Brain microvascular endothelial cell (primary cell): ENCODE measurements around the gene GDE1.
A peak's percentile ranks its signal among the peaks of the same experiment; 100 is the strongest.
"Not testable (repeated sequence)": the region's sequence is repeated elsewhere in the genome, so short reads cannot be mapped to it uniquely, and the experiment has no call there.

ENCODE experiments used
- DNase-seq: peaks from one replicate; pipeline ENCODE4 v3.0.0-alpha.2; 2020
- H3K27ac ChIP-seq: fragments of 250-450 bp; sonication (Bioruptor Pico); 2 replicates; pipeline ENCODE4 v1.5.1; 2020; ENCODE audit warnings: mild to moderate bottlenecking, moderate library complexity
- H3K27me3 ChIP-seq: fragments of 250-450 bp; sonication (Bioruptor Pico); replicated peaks from 2 replicates; pipeline ENCODE4 v1.5.1; 2020; ENCODE audit warnings: mild to moderate bottlenecking
- H3K36me3 ChIP-seq: fragments of 250-450 bp; sonication (Bioruptor Pico); replicated peaks from 2 replicates; pipeline ENCODE4 v1.5.1; 2020; ENCODE audit warnings: mild to moderate bottlenecking
- H3K4me3 ChIP-seq: 2 replicates; pipeline ENCODE4 v1.5.1; 2011; ENCODE audit warnings: low read depth, mild to moderate bottlenecking, control low read depth, low read length, moderate library complexity
- in situ Hi-C: cut with HindIII; loops from 2 replicates; pipeline ENCODE4 v1.10.0; 2017; ENCODE audit warnings: low sequenced_read_pairs, low pct_ligation_motif_present
- TF ChIP-seq, protein P1 (sequence below): IDR thresholded peaks from 2 replicates; pipeline ENCODE4 v1.5.1; 2011; ENCODE audit warnings: low read depth, mild to moderate bottlenecking, moderate library complexity, low read length, control low read depth, inconsistent platforms; ENCODE audit errors: missing control alignments

Gene GDE1

DNA sequence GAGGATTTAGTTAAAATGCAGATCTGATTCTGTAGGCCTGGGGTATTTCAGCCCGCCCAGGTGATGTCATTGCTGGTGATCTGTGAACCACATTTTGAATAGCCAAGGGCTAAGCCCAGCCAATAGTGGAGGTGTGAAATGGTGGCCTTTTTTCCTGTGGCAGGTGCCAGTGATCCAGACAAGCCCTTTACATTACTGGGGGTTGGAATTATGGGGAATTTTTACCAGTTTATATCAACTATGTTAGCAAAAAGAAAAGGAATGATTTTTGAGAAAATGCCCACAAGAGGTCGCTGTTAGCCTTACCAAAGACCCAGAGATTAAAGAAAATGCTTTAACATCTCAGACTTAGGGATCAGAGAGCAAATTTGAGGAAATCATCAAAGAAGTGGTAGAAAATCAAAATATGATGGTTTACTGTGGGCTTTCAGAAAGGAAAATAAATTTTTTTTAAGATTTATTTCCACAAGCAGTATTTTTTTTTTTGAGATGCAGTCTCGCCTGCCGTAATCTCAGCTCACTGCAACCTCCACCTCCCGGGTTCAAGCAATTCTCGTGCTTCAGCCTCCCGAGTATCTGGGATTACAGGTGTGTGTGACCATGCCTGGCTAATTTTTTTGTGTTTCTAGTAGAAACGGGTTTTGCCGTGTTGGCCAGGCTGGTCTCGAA, 37.5 kb upstream of the GDE1 start:
- in situ Hi-C loops: no loop called here
- Histone ChIP-seq H3K4me3 (no peak overlapping the region), H3K36me3 (no peaks in the 10 kb centered on the region), H3K27ac (no peak overlapping the region), H3K27me3 (no peaks in the 10 kb centered on the region)
- TF ChIP-seq, protein P1, sequence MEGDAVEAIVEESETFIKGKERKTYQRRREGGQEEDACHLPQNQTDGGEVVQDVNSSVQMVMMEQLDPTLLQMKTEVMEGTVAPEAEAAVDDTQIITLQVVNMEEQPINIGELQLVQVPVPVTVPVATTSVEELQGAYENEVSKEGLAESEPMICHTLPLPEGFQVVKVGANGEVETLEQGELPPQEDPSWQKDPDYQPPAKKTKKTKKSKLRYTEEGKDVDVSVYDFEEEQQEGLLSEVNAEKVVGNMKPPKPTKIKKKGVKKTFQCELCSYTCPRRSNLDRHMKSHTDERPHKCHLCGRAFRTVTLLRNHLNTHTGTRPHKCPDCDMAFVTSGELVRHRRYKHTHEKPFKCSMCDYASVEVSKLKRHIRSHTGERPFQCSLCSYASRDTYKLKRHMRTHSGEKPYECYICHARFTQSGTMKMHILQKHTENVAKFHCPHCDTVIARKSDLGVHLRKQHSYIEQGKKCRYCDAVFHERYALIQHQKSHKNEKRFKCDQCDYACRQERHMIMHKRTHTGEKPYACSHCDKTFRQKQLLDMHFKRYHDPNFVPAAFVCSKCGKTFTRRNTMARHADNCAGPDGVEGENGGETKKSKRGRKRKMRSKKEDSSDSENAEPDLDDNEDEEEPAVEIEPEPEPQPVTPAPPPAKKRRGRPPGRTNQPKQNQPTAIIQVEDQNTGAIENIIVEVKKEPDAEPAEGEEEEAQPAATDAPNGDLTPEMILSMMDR: peak; percentile 54
- DNase-seq: peak; percentile 49

DNA sequence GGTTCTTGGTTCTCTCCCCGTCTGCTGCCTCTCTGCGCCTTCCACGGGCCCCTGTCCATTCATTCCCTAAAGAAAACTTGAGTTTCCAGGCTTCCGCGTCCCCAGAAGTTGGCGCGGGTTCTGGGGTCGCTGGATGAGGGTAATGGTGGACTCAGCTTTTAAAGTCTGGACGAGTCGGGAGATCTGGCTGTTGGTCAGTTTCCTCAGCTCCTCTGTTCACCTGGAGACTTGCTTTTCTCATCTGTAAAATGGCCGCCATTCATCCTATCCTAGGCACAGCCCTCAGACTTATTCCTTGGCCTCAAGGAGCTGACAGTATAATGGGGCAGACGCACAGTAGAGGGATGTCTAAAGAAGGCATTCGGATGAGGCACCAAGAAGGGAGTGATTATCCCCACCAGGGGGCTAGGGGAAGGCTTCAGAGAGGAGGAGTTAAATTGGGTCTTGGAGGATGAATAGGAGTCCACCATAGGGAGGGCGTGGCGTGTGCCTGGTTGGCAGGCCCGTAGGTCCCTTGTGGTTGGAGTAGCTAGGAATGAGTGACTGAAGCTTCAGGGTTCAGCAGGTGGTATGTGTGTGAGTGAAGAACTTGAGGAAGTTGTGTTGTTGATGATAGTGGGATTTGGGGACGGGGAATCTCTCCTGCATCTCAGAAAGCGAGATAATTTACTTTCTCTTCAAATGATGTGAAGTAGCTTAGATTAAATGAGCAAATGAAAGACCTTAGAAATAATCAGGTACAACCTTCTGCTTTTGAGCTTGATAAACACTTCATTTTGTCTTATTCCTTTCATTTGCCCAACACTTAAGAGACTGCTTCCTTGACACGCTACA, 34.3 kb upstream of the GDE1 start:
- H3K27me3 ChIP-seq: no peaks in the 10 kb centered on the region
- H3K27ac ChIP-seq: peak overlapping the region; percentile 82
- DNase-seq: peak; percentile 11
- TF ChIP-seq, protein P1: peak; percentile 53
- in situ Hi-C loops: no loop called here
- peak overlapping the region; percentile 94 for H3K4me3 ChIP-seq
- no peaks in the 10 kb centered on the region for H3K36me3 ChIP-seq

DNA sequence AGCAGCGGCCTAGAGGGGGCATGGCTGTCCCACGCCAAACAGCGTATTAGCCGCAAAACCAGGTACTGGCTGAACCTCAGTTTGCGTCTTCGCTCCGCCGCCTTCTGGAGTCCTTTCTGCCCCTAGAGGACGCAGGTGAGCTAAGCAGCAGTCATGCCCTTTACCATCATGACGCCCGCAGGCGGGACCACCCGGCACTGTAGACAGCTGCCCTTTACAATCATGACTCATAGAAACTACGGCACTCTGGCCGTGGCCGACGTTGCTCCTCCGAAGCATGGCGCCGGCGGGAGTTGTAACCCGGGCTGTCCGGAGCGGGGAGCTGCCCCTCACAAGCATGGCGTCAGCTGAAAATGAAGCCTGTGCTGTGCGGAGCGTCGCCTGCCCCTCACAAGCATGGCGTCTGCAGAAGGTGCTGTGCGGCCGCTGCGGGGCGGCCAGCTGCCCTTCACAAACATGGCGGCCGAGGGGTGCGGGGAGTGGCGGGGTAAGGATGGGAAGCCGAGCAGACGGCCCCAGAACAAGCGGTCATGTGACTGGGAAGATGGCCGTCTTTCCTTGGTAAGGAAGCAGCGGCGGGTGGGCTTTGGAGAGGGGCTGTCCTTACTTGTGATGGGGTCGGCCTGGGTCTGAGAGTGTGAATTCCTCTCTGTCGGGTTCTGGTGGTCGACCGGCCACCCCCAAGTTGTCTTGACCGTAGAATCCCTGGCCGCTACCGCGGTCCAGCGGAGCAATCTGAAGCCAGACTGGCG, 33.5 kb upstream of the GDE1 start, which contains the start of gene VPS35L:
Gene VPS35L (plus strand): TSS at position 518 of the 752 bp plus-strand sequence. CDS start 27 bp downstream, at position 545.
- DNase-seq: peak; percentile 97
- Histone ChIP-seq H3K27ac (peak within 1 kb of the TSS; percentile 82), H3K27me3 (no peaks in the 10 kb centered on the region), H3K4me3 (peak within 1 kb of the TSS; percentile 94), H3K36me3 (no peaks in the 10 kb centered on the region)
- TF ChIP-seq, protein P1: peak; percentile 82
- in situ Hi-C loops: no loop called here

DNA sequence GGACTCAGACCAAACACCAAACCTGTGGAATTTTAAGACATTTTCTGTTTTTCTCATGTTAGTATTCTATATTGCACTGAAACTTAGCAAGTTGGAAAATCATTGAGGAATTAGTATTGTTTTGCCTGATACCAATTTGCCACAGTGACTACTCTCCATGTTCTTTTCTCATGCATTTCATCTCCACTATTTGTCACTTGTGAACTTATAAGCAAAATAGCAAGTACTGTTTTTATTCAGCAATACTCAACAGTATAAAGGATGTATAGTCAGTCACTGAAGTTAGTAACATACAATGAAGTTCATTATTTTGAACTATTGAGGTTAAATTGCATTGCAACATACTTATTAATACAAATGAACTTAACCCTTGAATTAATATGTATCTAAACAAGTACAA, 27.8 kb upstream of the GDE1 start:
- TF ChIP-seq, protein P1: no peak
- Histone ChIP-seq H3K36me3 (peaks cover 3% of the 10 kb centered on the region), H3K27ac (no peak overlapping the region), H3K27me3 (no peaks in the 10 kb centered on the region), H3K4me3 (no peak overlapping the region)
- DNase-seq: no peak
- in situ Hi-C loops: no loop called here

DNA sequence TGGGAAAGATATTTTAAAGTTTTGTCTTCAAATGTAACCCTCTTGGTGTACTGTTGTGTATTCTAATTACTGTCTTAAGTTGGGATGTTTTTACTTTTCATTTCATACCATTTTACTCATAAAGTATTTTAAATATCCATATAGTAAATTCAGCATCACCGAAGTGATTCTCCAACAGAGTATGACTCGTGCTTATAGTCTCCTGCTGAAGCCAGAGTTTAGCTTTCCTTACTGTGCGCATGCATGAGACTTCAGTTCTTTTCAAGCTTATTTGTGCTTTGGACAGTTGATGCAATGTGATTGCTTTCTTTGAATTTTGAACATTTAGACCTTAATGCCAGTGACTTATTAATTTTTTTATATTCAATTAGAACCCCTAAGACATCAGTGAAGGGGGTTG, 26.2 kb upstream of the GDE1 start:
- H3K27me3 ChIP-seq: no peaks in the 10 kb centered on the region
- no peak overlapping the region for H3K27ac ChIP-seq
- peaks cover 5% of the 10 kb centered on the region for H3K36me3 ChIP-seq
- DNase-seq: no peak
- no peak overlapping the region for H3K4me3 ChIP-seq
- in situ Hi-C loops: no loop called here
- TF ChIP-seq, protein P1: no peak

DNA sequence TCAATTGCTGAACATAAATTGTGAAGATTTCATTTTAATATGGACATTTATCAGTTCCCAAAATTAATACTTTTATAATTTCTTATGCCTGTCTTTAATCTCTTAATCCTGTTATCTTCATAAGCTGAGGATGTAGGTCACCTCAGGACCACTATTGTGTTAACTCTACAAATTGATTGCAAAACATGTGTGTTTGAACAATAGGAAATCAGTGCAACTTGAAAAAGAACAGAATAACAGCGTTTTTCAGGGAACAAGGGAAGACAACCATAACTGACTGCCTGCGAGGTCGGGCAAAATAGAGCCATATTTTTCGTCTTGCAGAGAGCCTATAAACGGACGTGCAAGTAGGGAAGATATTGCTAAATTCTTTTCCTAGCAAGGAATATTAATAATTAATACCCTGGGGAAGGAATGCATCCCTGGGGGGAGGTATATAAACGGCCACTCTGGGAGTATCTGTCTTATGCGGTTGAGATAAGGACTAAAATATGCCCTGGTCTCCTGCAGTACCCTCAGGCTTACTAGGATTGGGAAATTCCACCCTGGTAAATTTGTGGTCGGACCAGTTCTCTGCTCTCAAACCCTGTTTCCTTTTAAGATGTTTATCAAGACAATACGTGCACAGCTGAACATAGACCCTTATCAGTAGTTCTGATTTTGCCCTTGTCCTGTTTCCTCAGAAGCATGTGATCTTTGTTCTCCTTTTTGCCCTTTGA, 21.5 kb upstream of the GDE1 start:
- H3K4me3 ChIP-seq, in situ Hi-C loops, H3K27me3 ChIP-seq, H3K27ac ChIP-seq, DNase-seq: not testable (repeated sequence)
- H3K36me3 ChIP-seq: peaks cover 15% of the 10 kb centered on the region
